A549 (cell line): ENCODE measurements around the gene POLR3B. TPM values are rescaled to one million over a fixed set of nuclear protein-coding genes. Genes with fewer than 3 reads are reported as not detected.

Experiments used
- ATAC-seq, 2 experiments: fragments of 200-7000 bp in 1 of 2; fragments of >200 bp in 1 of 2; cut with Nextera tagmentation in 1 of 2; cut with Tn5 transposase in 1 of 2; 3 replicates each; pipeline versions ENCODE4 v1.8.0 to v1.9.1; 2018 to 2020; ENCODE audit warnings: mild to moderate bottlenecking in 1 of 2, moderate library complexity in 1 of 2
- CTCF ChIA-PET: fragments of 300-600 bp; sonication (Branson Sonifier 250); formaldehyde crosslinking; extraction: SDS; loops from one replicate; lab custom pipeline; 2021; ENCODE audit warnings: antibody characterized with exemption, inconsistent platforms; lab: Yijun Ruan, JAX
- POLR2A ChIA-PET: fragments of 350-600 bp; formaldehyde crosslinking; extraction: SDS; loops from one replicate; lab custom pipeline; 2021; ENCODE audit warnings: antibody characterized with exemption, inconsistent platforms; lab: Yijun Ruan, JAX
- DNase-seq, 2 experiments: peaks; one replicate each; pipeline versions ENCODE4 v3.0.0 to v3.0.0-alpha.2; 2011 to 2016; ENCODE audit warnings: low read depth in 1 of 2, low spot score in 1 of 2
- FAIRE-seq: peaks from 2 replicates; lab custom pipeline; 2011; peaks lifted over from hg19 to GRCh38; lab: Jason Lieb, UNC
- H3K27ac ChIP-seq, 2 experiments: fragments of >200 bp; sonication (Bioruptor Twin); formaldehyde crosslinking; 3 replicates each; pipeline ENCODE4 v1.5.1; 2016 to 2017
- H3K4me1 ChIP-seq: fragments of >200 bp; sonication (Bioruptor Twin); formaldehyde crosslinking; 3 replicates; pipeline ENCODE4 v1.6.1; 2016
- H3K4me2 ChIP-seq: fragments of >200 bp; sonication (Bioruptor Twin); formaldehyde crosslinking; 3 replicates; pipeline ENCODE4 v1.6.1; 2016
- H3K4me3 ChIP-seq: fragments of >200 bp; sonication (Bioruptor Twin); formaldehyde crosslinking; 3 replicates; pipeline ENCODE4 v1.5.1; 2016
- H3K9me3 ChIP-seq: fragments of >200 bp; sonication (Bioruptor Twin); formaldehyde crosslinking; 3 replicates; pipeline ENCODE4 v1.6.1; 2016
- ATOH8 ChIP-seq: fragments of 250-450 bp; sonication (Bioruptor Pico); IDR thresholded peaks from 2 replicates; pipeline ENCODE4 v1.5.0; 2020; ENCODE audit warnings: low read depth, mild to moderate bottlenecking, moderate library complexity
- BCL3 ChIP-seq: fragments of >200 bp; sonication (Bioruptor Twin); formaldehyde crosslinking; IDR thresholded peaks from 3 replicates; pipeline ENCODE4 v1.6.1; 2016
- CBX8 ChIP-seq: fragments of 200-600 bp; sonication (generic); IDR thresholded peaks from 2 replicates; pipeline ENCODE4 v1.6.1; 2016
- CEBPB ChIP-seq, 2 experiments: fragments of >200 bp in 1 of 2; sonication (Bioruptor Twin) in 1 of 2; formaldehyde crosslinking in 1 of 2; IDR thresholded peaks; 2 replicates each; pipeline ENCODE4 v1.6.1; 2012 to 2016
- CHD4 ChIP-seq: fragments of 200-600 bp; sonication (generic); IDR thresholded peaks from 2 replicates; pipeline ENCODE4 v1.6.1; 2016; ENCODE audit warnings: antibody characterized with exemption, mild to moderate bottlenecking, borderline replicate concordance
- CTCF ChIP-seq: fragments of >200 bp; sonication (Bioruptor Twin); formaldehyde crosslinking; IDR thresholded peaks from 3 replicates; pipeline ENCODE4 v1.5.1; 2016
- EP300 ChIP-seq, 2 experiments: fragments of >200 bp; sonication (Bioruptor Twin); formaldehyde crosslinking; IDR thresholded peaks; 2 replicates in 1 of 2; 3 replicates in 1 of 2; pipeline ENCODE4 v1.6.1; 2016 to 2017
- ESRRA ChIP-seq: fragments of 150-350 bp; IDR thresholded peaks from 2 replicates; pipeline ENCODE4 v1.6.1; 2014; ENCODE audit warnings: mild to moderate bottlenecking, low read length, borderline replicate concordance
- FOSL2 ChIP-seq, 2 experiments: fragments of 450-650 bp in 1 of 2; fragments of >200 bp in 1 of 2; sonication (Bioruptor Twin) in 1 of 2; formaldehyde crosslinking; IDR thresholded peaks; 2 replicates each; pipeline versions ENCODE4 v1.5.0 to v1.6.1; 2016 to 2020; ENCODE audit warnings: mild to moderate bottlenecking in 1 of 2, moderate library complexity in 1 of 2
- HDAC2 ChIP-seq: fragments of 200-600 bp; sonication (generic); IDR thresholded peaks from 2 replicates; pipeline ENCODE4 v1.6.1; 2016
- HOXB5 ChIP-seq: fragments of 250-450 bp; sonication (Bioruptor Pico); IDR thresholded peaks from 2 replicates; pipeline ENCODE4 v1.5.0; 2020; ENCODE audit warnings: mild to moderate bottlenecking, moderate library complexity
- JUN ChIP-seq, 2 experiments: fragments of >200 bp; sonication (Bioruptor Twin); formaldehyde crosslinking; IDR thresholded peaks; 2 replicates in 1 of 2; 3 replicates in 1 of 2; pipeline ENCODE4 v1.6.1; 2016 to 2017
- KDM1A ChIP-seq: fragments of 200-600 bp; sonication (generic); IDR thresholded peaks from 2 replicates; pipeline ENCODE4 v1.6.1; 2016; ENCODE audit warnings: low read depth, mild to moderate bottlenecking
- MAFK ChIP-seq: fragments of 450-650 bp; IDR thresholded peaks from 2 replicates; pipeline ENCODE4 v1.6.1; 2014; ENCODE audit not compliant: partially characterized antibody
- MYC ChIP-seq: IDR thresholded peaks from 2 replicates; pipeline ENCODE4 v1.6.1; 2012; ENCODE audit warnings: mild to moderate bottlenecking, inconsistent platforms, low read length, improper control_type of control experiment, borderline replicate concordance
- NPAS2 ChIP-seq: fragments of 250-450 bp; sonication (Bioruptor Pico); IDR thresholded peaks from 2 replicates; pipeline ENCODE4 v1.8.0; 2022; ENCODE audit warnings: mild to moderate bottlenecking, moderate library complexity, borderline replicate concordance
- NR3C1 ChIP-seq: fragments of >200 bp; sonication (Bioruptor Twin); formaldehyde crosslinking; IDR thresholded peaks from 3 replicates; pipeline ENCODE4 v1.6.1; 2017
- PBX3 ChIP-seq: IDR thresholded peaks from 2 replicates; pipeline ENCODE4 v1.6.1; 2012
- PHF8 ChIP-seq: fragments of 200-600 bp; sonication (generic); IDR thresholded peaks from 2 replicates; pipeline ENCODE4 v1.6.1; 2016; ENCODE audit warnings: low read depth, mild to moderate bottlenecking, antibody characterized with exemption, moderate library complexity, borderline replicate concordance
- RAD21 ChIP-seq, 2 experiments: fragments of >200 bp in 1 of 2; sonication (Bioruptor Twin) in 1 of 2; formaldehyde crosslinking in 1 of 2; IDR thresholded peaks in 1 of 2; conservative IDR thresholded peaks in 1 of 2; 2 replicates in 1 of 2; 3 replicates in 1 of 2; pipeline ENCODE4 v1.6.1; 2012 to 2018; ENCODE audit warnings: inconsistent platforms in 1 of 2
- SMC3 ChIP-seq: fragments of >200 bp; sonication (Bioruptor Twin); formaldehyde crosslinking; IDR thresholded peaks from 3 replicates; pipeline ENCODE4 v1.6.1; 2018; ENCODE audit warnings: inconsistent platforms
- TP53 ChIP-seq: fragments of 250-450 bp; sonication (Bioruptor Pico); IDR thresholded peaks from 2 replicates; pipeline ENCODE4 v1.5.0; 2021; ENCODE audit warnings: mild to moderate bottlenecking, moderate library complexity
- USF2 ChIP-seq: fragments of 450-650 bp; IDR thresholded peaks from 2 replicates; pipeline ENCODE4 v1.6.1; 2014; ENCODE audit warnings: antibody characterized with exemption
- ZNF302 ChIP-seq: fragments of 250-450 bp; sonication (Bioruptor Pico); IDR thresholded peaks from 2 replicates; pipeline ENCODE4 v1.9.0; 2021; ENCODE audit warnings: inconsistent platforms, mild to moderate bottlenecking, moderate library complexity
- WGBS: methylation state at CpG from one replicate; pipeline ENCODE4 v1.1.6; 2017; ENCODE audit errors: missing lambda C conversion rate; 5-methylcytosine and 5-hydroxymethylcytosine counted together
- polyA plus RNA-seq, 4 experiments: library from polyadenylated mRNA; depleted of rRNA in 3 of 4; stranded (reverse); fragments of >200 nt; fragmentation: RNase III in 1 of 4; extraction: RNeasy Plus Mini Kit Qiagen cat#74134 plus additional on column Dnase treatment in 1 of 4; gene quantifications; 2 replicates in 3 of 4; 3 replicates in 1 of 4; pipeline ENCODE4 v1.2.3, GENCODE V29; 2011 to 2017

The POLR3B gene
- polyA plus RNA-seq, 2 of the 4 experiments (the other 2 are of a cell fraction) = 5.4 to 10.7 TPM

- TF ChIP-seq ATOH8 (CRISPR knock-in tag) (no peak), USF2 (no peak), MAFK (no peak), PHF8 (no peak), HDAC2 (no peak), NR3C1 (no peak), CBX8 (no peak), HOXB5 (CRISPR knock-in tag) (no peak), JUN (IDR thresholded peaks at IDR 0.05) (no peak), TP53 (no peak), KDM1A (no peak), FOSL2 (IDR thresholded peaks at IDR 0.05) (no peak), FOSL2 (CRISPR knock-in tag; IDR thresholded peaks at IDR 0.05) (no peak)
- TF ChIP-seq, all 56 proteins: peak for 0
- ATAC-seq (peak; percentile 19 to 30; a peak in 4 of 6 replicates), DNase-seq (no peak), FAIRE-seq (no peak)
- peak overlapping the region in 1 of 2 experiments; percentile 23; a peak in 4 of 6 replicates for H3K27ac ChIP-seq
- CTCF ChIA-PET = interaction anchor here (1.5 to 3.5 kb wide), 3 partner anchors 14 to 116 kb away, joined by 8 to 30 read pairs (median 15); partner anchors contain the start of gene POLR3B
- 0 out of 3 replicates have a peak, but pooled peaks cover 6% of the 10 kb centered on the region for H3K9me3 ChIP-seq
- H3K4me1 ChIP-seq = peaks cover 13% of the 10 kb centered on the region
- H3K4me3 ChIP-seq = no peak overlapping the region
- H3K4me2 ChIP-seq = peak overlapping the region; percentile 78
- WGBS = 70% methylated on average over 2 of the region's 2 CpGs
- POLR2A ChIA-PET = interaction anchor here (0.8 kb wide), 1 partner anchor 206 kb away, joined by 3 read pairs; no protein-coding TSS in a partner anchor
These were observed 14.4 kb upstream of the POLR3B start for GRCh38 chr12:106343214-106343528.

- no peak overlapping the region for H3K4me3 ChIP-seq
- H3K4me1 ChIP-seq = peaks cover 13% of the 10 kb centered on the region
- no peak overlapping the region for H3K4me2 ChIP-seq
- ChIA-PET POLR2A (no interaction called here), CTCF (interaction anchor here (3.5 kb wide), 1 partner anchor 117 kb away, joined by 30 read pairs; no protein-coding TSS in a partner anchor)
- DNase-seq (no peak), FAIRE-seq (no peak), ATAC-seq (no peak)
- H3K27ac ChIP-seq = no peak overlapping the region
- TF ChIP-seq PBX3 (no peak), SMC3 (no peak), MAFK (no peak), MYC (no peak), CHD4 (no peak), NPAS2 (CRISPR knock-in tag) (no peak), ZNF302 (CRISPR knock-in tag) (no peak), CEBPB (IDR thresholded peaks at IDR 0.05) (no peak), ESRRA (no peak)
- 92% methylated on average over 5 of the region's 5 CpGs for WGBS
- H3K9me3 ChIP-seq = 0 out of 3 replicates have a peak, but pooled peaks cover 6% of the 10 kb centered on the region
These were observed 13.4 kb upstream of the POLR3B start for GRCh38 chr12:106344131-106344530.

GRCh38 chr12:106345746-106346145 is 11.8 kb upstream of the POLR3B start:
- WGBS = 58% methylated on average over 5 of the region's 5 CpGs
- DNase-seq (peak; percentile 29 to 87), FAIRE-seq (no peak)
- peaks cover 13% of the 10 kb centered on the region for H3K4me1 ChIP-seq
- CTCF ChIA-PET = interaction anchor here (0.6 to 3.5 kb wide), 22 partner anchors 10 to 222 kb away, joined by 3 to 30 read pairs (median 4); partner anchors contain the start of gene POLR3B
- POLR2A ChIA-PET = interaction anchor here (1.2 to 2.3 kb wide), 2 partner anchors 12 to 119 kb away, joined by 3 to 14 read pairs; partner anchors contain the start of gene POLR3B
- peak; percentile 45 for TF ChIP-seq SMC3
- TF ChIP-seq BCL3 = no peak
- 0 out of 2 replicates have a peak, but pooled peaks have one; percentile 21 for TF ChIP-seq USF2
- TF ChIP-seq CTCF = peak; percentile 49
- TF ChIP-seq EP300 (IDR thresholded peaks at IDR 0.05) = no peak
- TF ChIP-seq RAD21 (conservative IDR thresholded peaks at IDR 0.05 in 1 of 2, IDR thresholded peaks at IDR 0.05 in 1 of 2) = peak; percentile 59 to 80
- TF ChIP-seq NPAS2 (CRISPR knock-in tag) = no peak
- no peak for TF ChIP-seq ZNF302 (CRISPR knock-in tag)
- TF ChIP-seq, all 56 proteins: peak for 4
- ATAC-seq = peak; percentile 88 to 97
- H3K9me3 ChIP-seq = 0 out of 3 replicates have a peak, but pooled peaks cover 6% of the 10 kb centered on the region
- no peak overlapping the region for H3K4me2 ChIP-seq
- no peak overlapping the region for H3K4me3 ChIP-seq
- H3K27ac ChIP-seq = 0 out of 6 replicates have a peak overlapping the region, but pooled peaks of 1 of the 2 experiments have one; percentile 47
